MM.1S (cell line): ENCODE data around the gene CSF1.

Experiments used
- EZH2phosphoT487 ChIP-seq: fragments of 300-600 bp; sonication (generic); IDR thresholded peaks from 2 replicates; pipeline ENCODE4 v1.6.1; 2018; ENCODE audit warnings: antibody characterized with exemption, low read length
- TF ChIP-seq, protein P1 (sequence below): fragments of 300-600 bp; sonication (generic); IDR thresholded peaks from 2 replicates; pipeline ENCODE4 v1.5.1; 2016; ENCODE audit warnings: antibody characterized with exemption, low read length, mixed read lengths

DNA sequence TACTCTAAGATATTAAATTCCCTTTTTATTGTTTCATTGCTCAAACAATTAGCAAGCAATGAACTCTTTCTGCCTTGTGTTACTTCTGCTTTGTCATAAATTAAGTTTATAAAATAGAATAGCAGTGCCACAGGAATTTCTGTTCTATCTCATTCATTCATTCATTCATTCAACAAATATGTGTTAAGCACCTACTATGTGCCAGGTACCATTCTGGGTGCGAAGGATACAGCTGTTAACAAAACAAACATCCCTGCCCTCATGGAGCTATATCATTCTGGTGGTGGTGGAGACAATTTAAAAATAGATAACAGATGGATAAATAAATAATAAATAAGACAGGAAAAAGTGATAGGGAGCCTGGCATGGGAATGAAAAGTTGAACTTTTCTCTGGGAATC lies 39.4 kb downstream of the CSF1 start:
- TF ChIP-seq, protein P1, sequence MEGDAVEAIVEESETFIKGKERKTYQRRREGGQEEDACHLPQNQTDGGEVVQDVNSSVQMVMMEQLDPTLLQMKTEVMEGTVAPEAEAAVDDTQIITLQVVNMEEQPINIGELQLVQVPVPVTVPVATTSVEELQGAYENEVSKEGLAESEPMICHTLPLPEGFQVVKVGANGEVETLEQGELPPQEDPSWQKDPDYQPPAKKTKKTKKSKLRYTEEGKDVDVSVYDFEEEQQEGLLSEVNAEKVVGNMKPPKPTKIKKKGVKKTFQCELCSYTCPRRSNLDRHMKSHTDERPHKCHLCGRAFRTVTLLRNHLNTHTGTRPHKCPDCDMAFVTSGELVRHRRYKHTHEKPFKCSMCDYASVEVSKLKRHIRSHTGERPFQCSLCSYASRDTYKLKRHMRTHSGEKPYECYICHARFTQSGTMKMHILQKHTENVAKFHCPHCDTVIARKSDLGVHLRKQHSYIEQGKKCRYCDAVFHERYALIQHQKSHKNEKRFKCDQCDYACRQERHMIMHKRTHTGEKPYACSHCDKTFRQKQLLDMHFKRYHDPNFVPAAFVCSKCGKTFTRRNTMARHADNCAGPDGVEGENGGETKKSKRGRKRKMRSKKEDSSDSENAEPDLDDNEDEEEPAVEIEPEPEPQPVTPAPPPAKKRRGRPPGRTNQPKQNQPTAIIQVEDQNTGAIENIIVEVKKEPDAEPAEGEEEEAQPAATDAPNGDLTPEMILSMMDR: no peak
- no peak for TF ChIP-seq EZH2phosphoT487
